Measurements from ENCODE around the gene SYNGR2. TPM values are rescaled to one million over a fixed set of nuclear protein-coding genes. Genes with fewer than 3 reads are reported as not detected.

Gene SYNGR2
- total and polyA plus RNA-seq, 9 of the 15 experiments (the other 6 are each of a cell fraction or from before 2014, with no cell fraction given), result 1.4 to 173 (median 87.8) TPM

DNA sequence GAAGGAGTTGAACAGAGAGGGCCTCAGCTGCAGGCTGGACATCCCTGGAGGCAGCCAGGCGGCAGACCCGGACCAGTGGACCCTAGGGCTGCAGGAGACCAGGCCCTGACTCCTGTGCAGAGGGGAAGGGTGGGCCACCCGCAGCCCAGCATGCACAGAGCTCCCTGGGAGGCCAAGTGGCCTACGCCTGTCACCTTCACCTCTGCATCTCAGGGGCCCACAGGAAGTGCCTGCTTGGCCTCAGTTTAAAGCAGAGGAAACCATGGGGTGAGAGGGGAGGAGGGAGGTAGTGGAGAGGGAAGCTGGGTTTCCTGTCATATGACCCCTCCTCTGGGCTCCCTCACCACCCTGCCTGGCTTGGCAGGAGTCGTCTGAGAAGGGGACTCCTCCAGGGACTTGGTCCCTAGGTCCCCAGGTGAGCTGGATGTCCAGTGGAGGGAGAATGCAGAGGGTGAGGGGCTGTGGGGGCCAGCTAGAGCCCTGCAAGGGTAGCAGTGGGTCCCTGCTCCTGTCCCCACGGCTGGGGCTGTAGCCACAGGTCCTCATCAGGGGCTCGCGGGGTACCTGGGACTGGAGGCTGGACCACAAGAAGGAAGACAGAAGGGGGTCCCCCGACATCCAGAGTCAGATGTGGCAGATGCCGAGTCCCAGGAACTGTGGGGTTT is 37.8 kb upstream of the SYNGR2 start, which contains the start of gene TMC8 (continued):
- TF ChIP-seq, protein P1, sequence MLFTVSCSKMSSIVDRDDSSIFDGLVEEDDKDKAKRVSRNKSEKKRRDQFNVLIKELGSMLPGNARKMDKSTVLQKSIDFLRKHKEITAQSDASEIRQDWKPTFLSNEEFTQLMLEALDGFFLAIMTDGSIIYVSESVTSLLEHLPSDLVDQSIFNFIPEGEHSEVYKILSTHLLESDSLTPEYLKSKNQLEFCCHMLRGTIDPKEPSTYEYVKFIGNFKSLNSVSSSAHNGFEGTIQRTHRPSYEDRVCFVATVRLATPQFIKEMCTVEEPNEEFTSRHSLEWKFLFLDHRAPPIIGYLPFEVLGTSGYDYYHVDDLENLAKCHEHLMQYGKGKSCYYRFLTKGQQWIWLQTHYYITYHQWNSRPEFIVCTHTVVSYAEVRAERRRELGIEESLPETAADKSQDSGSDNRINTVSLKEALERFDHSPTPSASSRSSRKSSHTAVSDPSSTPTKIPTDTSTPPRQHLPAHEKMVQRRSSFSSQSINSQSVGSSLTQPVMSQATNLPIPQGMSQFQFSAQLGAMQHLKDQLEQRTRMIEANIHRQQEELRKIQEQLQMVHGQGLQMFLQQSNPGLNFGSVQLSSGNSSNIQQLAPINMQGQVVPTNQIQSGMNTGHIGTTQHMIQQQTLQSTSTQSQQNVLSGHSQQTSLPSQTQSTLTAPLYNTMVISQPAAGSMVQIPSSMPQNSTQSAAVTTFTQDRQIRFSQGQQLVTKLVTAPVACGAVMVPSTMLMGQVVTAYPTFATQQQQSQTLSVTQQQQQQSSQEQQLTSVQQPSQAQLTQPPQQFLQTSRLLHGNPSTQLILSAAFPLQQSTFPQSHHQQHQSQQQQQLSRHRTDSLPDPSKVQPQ (CRISPR knock-in tag; IDR thresholded peaks at IDR 0.05; ENCODE audit: borderline replicate concordance), result no peak
- TF ChIP-seq, protein P2, sequence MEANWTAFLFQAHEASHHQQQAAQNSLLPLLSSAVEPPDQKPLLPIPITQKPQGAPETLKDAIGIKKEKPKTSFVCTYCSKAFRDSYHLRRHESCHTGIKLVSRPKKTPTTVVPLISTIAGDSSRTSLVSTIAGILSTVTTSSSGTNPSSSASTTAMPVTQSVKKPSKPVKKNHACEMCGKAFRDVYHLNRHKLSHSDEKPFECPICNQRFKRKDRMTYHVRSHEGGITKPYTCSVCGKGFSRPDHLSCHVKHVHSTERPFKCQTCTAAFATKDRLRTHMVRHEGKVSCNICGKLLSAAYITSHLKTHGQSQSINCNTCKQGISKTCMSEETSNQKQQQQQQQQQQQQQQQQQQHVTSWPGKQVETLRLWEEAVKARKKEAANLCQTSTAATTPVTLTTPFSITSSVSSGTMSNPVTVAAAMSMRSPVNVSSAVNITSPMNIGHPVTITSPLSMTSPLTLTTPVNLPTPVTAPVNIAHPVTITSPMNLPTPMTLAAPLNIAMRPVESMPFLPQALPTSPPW (CRISPR knock-in tag; IDR thresholded peaks at IDR 0.05), result no peak
- TF ChIP-seq MTA1 (IDR thresholded peaks at IDR 0.05; ENCODE audit: borderline replicate concordance), result no peak
- TF ChIP-seq KLF10 (CRISPR knock-in tag; IDR thresholded peaks at IDR 0.05), result no peak
- TF ChIP-seq HOXB6 (CRISPR knock-in tag; IDR thresholded peaks at IDR 0.05; ENCODE audit: borderline replicate concordance), result no peak
- TF ChIP-seq RBM14 (IDR thresholded peaks at IDR 0.05; ENCODE audit: borderline replicate concordance, insufficient read depth, low read depth, low read length), result no peak
- no peak for TF ChIP-seq SIX5 (IDR thresholded peaks at IDR 0.05; ENCODE audit: borderline replicate concordance in 1 of 2, insufficient read depth in 1 of 2, low read depth in 1 of 2, low read length in 2 of 2)
- TF ChIP-seq POLR2AphosphoS5 (IDR thresholded peaks at IDR 0.05; ENCODE audit: control insufficient read depth, insufficient read depth, low read depth, low read length), result no peak
- TF ChIP-seq ZNF699 (CRISPR knock-in tag; IDR thresholded peaks at IDR 0.05; ENCODE audit: insufficient replicate concordance), result no peak
- TF ChIP-seq, protein P3, sequence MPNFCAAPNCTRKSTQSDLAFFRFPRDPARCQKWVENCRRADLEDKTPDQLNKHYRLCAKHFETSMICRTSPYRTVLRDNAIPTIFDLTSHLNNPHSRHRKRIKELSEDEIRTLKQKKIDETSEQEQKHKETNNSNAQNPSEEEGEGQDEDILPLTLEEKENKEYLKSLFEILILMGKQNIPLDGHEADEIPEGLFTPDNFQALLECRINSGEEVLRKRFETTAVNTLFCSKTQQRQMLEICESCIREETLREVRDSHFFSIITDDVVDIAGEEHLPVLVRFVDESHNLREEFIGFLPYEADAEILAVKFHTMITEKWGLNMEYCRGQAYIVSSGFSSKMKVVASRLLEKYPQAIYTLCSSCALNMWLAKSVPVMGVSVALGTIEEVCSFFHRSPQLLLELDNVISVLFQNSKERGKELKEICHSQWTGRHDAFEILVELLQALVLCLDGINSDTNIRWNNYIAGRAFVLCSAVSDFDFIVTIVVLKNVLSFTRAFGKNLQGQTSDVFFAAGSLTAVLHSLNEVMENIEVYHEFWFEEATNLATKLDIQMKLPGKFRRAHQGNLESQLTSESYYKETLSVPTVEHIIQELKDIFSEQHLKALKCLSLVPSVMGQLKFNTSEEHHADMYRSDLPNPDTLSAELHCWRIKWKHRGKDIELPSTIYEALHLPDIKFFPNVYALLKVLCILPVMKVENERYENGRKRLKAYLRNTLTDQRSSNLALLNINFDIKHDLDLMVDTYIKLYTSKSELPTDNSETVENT (CRISPR knock-in tag; IDR thresholded peaks at IDR 0.05), result no peak
- TF ChIP-seq NR2C1 (IDR thresholded peaks at IDR 0.05), result peak; percentile 56; the same call in 1 of the 2 replicates
- no peak for TF ChIP-seq NR2C1 (tag; IDR thresholded peaks at IDR 0.05)
- no peak for TF ChIP-seq ZNF75A (CRISPR knock-in tag; IDR thresholded peaks at IDR 0.05)
- TF ChIP-seq ZNF696 (CRISPR knock-in tag; conservative IDR thresholded peaks at IDR 0.05), result no peak
- no peak for TF ChIP-seq PYGO2 (tag; IDR thresholded peaks at IDR 0.05)
- no peak for TF ChIP-seq CAMTA2 (CRISPR knock-in tag; conservative IDR thresholded peaks at IDR 0.05)
- no peak for TF ChIP-seq SP1 (CRISPR knock-in tag; IDR thresholded peaks at IDR 0.05)
- TF ChIP-seq, protein P4, sequence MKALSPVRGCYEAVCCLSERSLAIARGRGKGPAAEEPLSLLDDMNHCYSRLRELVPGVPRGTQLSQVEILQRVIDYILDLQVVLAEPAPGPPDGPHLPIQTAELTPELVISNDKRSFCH (CRISPR knock-in tag; IDR thresholded peaks at IDR 0.05), result no peak
- TF ChIP-seq, protein P4 (tag; IDR thresholded peaks at IDR 0.05), result no peak
- TF ChIP-seq ZKSCAN8 (CRISPR knock-in tag; IDR thresholded peaks at IDR 0.05), result no peak
- no peak for TF ChIP-seq MCM3 (IDR thresholded peaks at IDR 0.05)

Data from K562 (cell line).